SK-N-MC (cell line): ENCODE measurements around the gene GFY.

Source experiments
- EZH2 ChIP-seq: fragments of 200-600 bp; sonication (generic); IDR thresholded peaks from one replicate; pipeline ENCODE4 v1.6.1; 2017; ENCODE audit warnings: antibody characterized with exemption
- POLR2AphosphoS5 ChIP-seq: IDR thresholded peaks from 2 replicates; pipeline ENCODE4 v1.6.1; 2012; ENCODE audit warnings: mild to moderate bottlenecking, low read depth, low read length, borderline replicate concordance

GRCh38 chr19:49393881-49394280 is 31.3 kb upstream of the GFY start:
- TF ChIP-seq EZH2: no peak
- no peak for TF ChIP-seq POLR2AphosphoS5
